A549 (cell line): ENCODE data around the gene CREB5. TPM values are rescaled to one million over a fixed set of nuclear protein-coding genes. Genes with fewer than 3 reads are reported as not detected.

Experiments used
- ATAC-seq, 2 experiments: fragments of 200-7000 bp in 1 of 2; fragments of >200 bp in 1 of 2; cut with Nextera tagmentation in 1 of 2; cut with Tn5 transposase in 1 of 2; 3 replicates each; pipeline versions ENCODE4 v1.8.0 to v1.9.1; 2018 to 2020; ENCODE audit warnings: mild to moderate bottlenecking in 1 of 2, moderate library complexity in 1 of 2
- CTCF ChIA-PET: fragments of 300-600 bp; sonication (Branson Sonifier 250); formaldehyde crosslinking; extraction: SDS; loops from one replicate; lab custom pipeline; 2021; ENCODE audit warnings: antibody characterized with exemption, inconsistent platforms; lab: Yijun Ruan, JAX
- POLR2A ChIA-PET: fragments of 350-600 bp; formaldehyde crosslinking; extraction: SDS; loops from one replicate; lab custom pipeline; 2021; ENCODE audit warnings: antibody characterized with exemption, inconsistent platforms; lab: Yijun Ruan, JAX
- DNase-seq, 2 experiments: peaks; one replicate each; pipeline versions ENCODE4 v3.0.0 to v3.0.0-alpha.2; 2011 to 2016; ENCODE audit warnings: low read depth in 1 of 2, low spot score in 1 of 2
- FAIRE-seq: peaks from 2 replicates; lab custom pipeline; 2011; peaks lifted over from hg19 to GRCh38; lab: Jason Lieb, UNC
- H3K27ac ChIP-seq, 2 experiments: fragments of >200 bp; sonication (Bioruptor Twin); formaldehyde crosslinking; 3 replicates each; pipeline ENCODE4 v1.5.1; 2016 to 2017
- H3K4me1 ChIP-seq: fragments of >200 bp; sonication (Bioruptor Twin); formaldehyde crosslinking; 3 replicates; pipeline ENCODE4 v1.6.1; 2016
- H3K4me2 ChIP-seq: fragments of >200 bp; sonication (Bioruptor Twin); formaldehyde crosslinking; 3 replicates; pipeline ENCODE4 v1.6.1; 2016
- H3K4me3 ChIP-seq: fragments of >200 bp; sonication (Bioruptor Twin); formaldehyde crosslinking; 3 replicates; pipeline ENCODE4 v1.5.1; 2016
- H3K9me3 ChIP-seq: fragments of >200 bp; sonication (Bioruptor Twin); formaldehyde crosslinking; 3 replicates; pipeline ENCODE4 v1.6.1; 2016
- CBX2 ChIP-seq: fragments of 200-600 bp; sonication (generic); IDR thresholded peaks from 2 replicates; pipeline ENCODE4 v1.6.1; 2016; ENCODE audit warnings: low read depth, mild to moderate bottlenecking, borderline replicate concordance
- CHD2 ChIP-seq: fragments of 150-350 bp; IDR thresholded peaks from 2 replicates; pipeline ENCODE4 v1.6.1; 2014; ENCODE audit warnings: low read length; ENCODE audit not compliant: partially characterized antibody
- EHF ChIP-seq: fragments of 250-450 bp; sonication (Bioruptor Pico); IDR thresholded peaks from 2 replicates; pipeline ENCODE4 v1.5.0; 2020; ENCODE audit warnings: mild to moderate bottlenecking
- EHMT2 ChIP-seq: fragments of 200-600 bp; sonication (generic); IDR thresholded peaks from 2 replicates; pipeline ENCODE4 v1.6.1; 2016; ENCODE audit warnings: antibody characterized with exemption, low read depth, mild to moderate bottlenecking, moderate library complexity
- ESRRA ChIP-seq: fragments of 150-350 bp; IDR thresholded peaks from 2 replicates; pipeline ENCODE4 v1.6.1; 2014; ENCODE audit warnings: mild to moderate bottlenecking, low read length, borderline replicate concordance
- FOXS1 ChIP-seq: fragments of 250-450 bp; sonication (Bioruptor Pico); IDR thresholded peaks from 2 replicates; pipeline ENCODE4 v1.5.0; 2020; ENCODE audit warnings: mild to moderate bottlenecking, moderate library complexity
- GATA3 ChIP-seq: IDR thresholded peaks from 2 replicates; pipeline ENCODE4 v1.6.1; 2012; ENCODE audit warnings: borderline replicate concordance
- HDAC2 ChIP-seq: fragments of 200-600 bp; sonication (generic); IDR thresholded peaks from 2 replicates; pipeline ENCODE4 v1.6.1; 2016
- HOXA7 ChIP-seq: fragments of 250-450 bp; sonication (Bioruptor Pico); IDR thresholded peaks from 2 replicates; pipeline ENCODE4 v1.5.0; 2020; ENCODE audit warnings: mild to moderate bottlenecking, moderate library complexity
- JUNB ChIP-seq: fragments of >200 bp; sonication (Bioruptor Twin); formaldehyde crosslinking; IDR thresholded peaks from 2 replicates; pipeline ENCODE4 v1.6.1; 2016
- KDM5A ChIP-seq: fragments of 200-600 bp; sonication (generic); IDR thresholded peaks from 2 replicates; pipeline ENCODE4 v1.6.1; 2016; ENCODE audit warnings: antibody characterized with exemption, mild to moderate bottlenecking
- MAFK ChIP-seq: fragments of 450-650 bp; IDR thresholded peaks from 2 replicates; pipeline ENCODE4 v1.6.1; 2014; ENCODE audit not compliant: partially characterized antibody
- MAZ ChIP-seq: fragments of 150-350 bp; IDR thresholded peaks from 2 replicates; pipeline ENCODE4 v1.6.1; 2014; ENCODE audit warnings: antibody characterized with exemption, low read depth, low read length, borderline replicate concordance
- MYC ChIP-seq: IDR thresholded peaks from 2 replicates; pipeline ENCODE4 v1.6.1; 2012; ENCODE audit warnings: mild to moderate bottlenecking, inconsistent platforms, low read length, improper control_type of control experiment, borderline replicate concordance
- NFE2L2 ChIP-seq: fragments of 150-350 bp; conservative IDR thresholded peaks from 2 replicates; pipeline ENCODE4 v1.6.1; 2014; ENCODE audit warnings: low read length
- NPAS2 ChIP-seq: fragments of 250-450 bp; sonication (Bioruptor Pico); IDR thresholded peaks from 2 replicates; pipeline ENCODE4 v1.8.0; 2022; ENCODE audit warnings: mild to moderate bottlenecking, moderate library complexity, borderline replicate concordance
- POLR2AphosphoS2 ChIP-seq: conservative IDR thresholded peaks from 2 replicates; pipeline ENCODE4 v1.6.1; 2012; ENCODE audit warnings: low read length, improper control_type of control experiment, inconsistent platforms
- RAD21 ChIP-seq, 2 experiments: fragments of >200 bp in 1 of 2; sonication (Bioruptor Twin) in 1 of 2; formaldehyde crosslinking in 1 of 2; IDR thresholded peaks in 1 of 2; conservative IDR thresholded peaks in 1 of 2; 2 replicates in 1 of 2; 3 replicates in 1 of 2; pipeline ENCODE4 v1.6.1; 2012 to 2018; ENCODE audit warnings: inconsistent platforms in 1 of 2
- RCOR1 ChIP-seq: fragments of 150-350 bp; IDR thresholded peaks from 2 replicates; pipeline ENCODE4 v1.6.1; 2014; ENCODE audit warnings: antibody characterized with exemption, low read length, low read depth
- RFX5 ChIP-seq: fragments of 450-650 bp; IDR thresholded peaks from 2 replicates; pipeline ENCODE4 v1.7.1; 2014; ENCODE audit warnings: antibody characterized with exemption, mild to moderate bottlenecking, moderate library complexity
- SMC3 ChIP-seq: fragments of >200 bp; sonication (Bioruptor Twin); formaldehyde crosslinking; IDR thresholded peaks from 3 replicates; pipeline ENCODE4 v1.6.1; 2018; ENCODE audit warnings: inconsistent platforms
- SREBF2 ChIP-seq: fragments of 450-650 bp; IDR thresholded peaks from 2 replicates; pipeline ENCODE4 v1.6.1; 2014; ENCODE audit warnings: mild to moderate bottlenecking, moderate library complexity
- TP53 ChIP-seq: fragments of 250-450 bp; sonication (Bioruptor Pico); IDR thresholded peaks from 2 replicates; pipeline ENCODE4 v1.5.0; 2021; ENCODE audit warnings: mild to moderate bottlenecking, moderate library complexity
- ZC3H11A ChIP-seq: fragments of 450-650 bp; IDR thresholded peaks from 2 replicates; pipeline ENCODE4 v1.6.1; 2014; ENCODE audit warnings: antibody characterized with exemption, mild to moderate bottlenecking
- ZFP36 ChIP-seq: fragments of 450-650 bp; IDR thresholded peaks from 2 replicates; pipeline ENCODE4 v1.6.1; 2014; ENCODE audit warnings: borderline replicate concordance; ENCODE audit not compliant: partially characterized antibody
- ZSCAN20 ChIP-seq: fragments of 250-450 bp; sonication (Bioruptor Pico); IDR thresholded peaks from 2 replicates; pipeline ENCODE4 v1.8.0; 2022; ENCODE audit warnings: mild to moderate bottlenecking, moderate library complexity
- WGBS: methylation state at CpG from one replicate; pipeline ENCODE4 v1.1.6; 2017; ENCODE audit errors: missing lambda C conversion rate; 5-methylcytosine and 5-hydroxymethylcytosine counted together
- polyA plus RNA-seq, 4 experiments: library from polyadenylated mRNA; depleted of rRNA in 3 of 4; stranded (reverse); fragments of >200 nt; fragmentation: RNase III in 1 of 4; extraction: RNeasy Plus Mini Kit Qiagen cat#74134 plus additional on column Dnase treatment in 1 of 4; gene quantifications; 2 replicates in 3 of 4; 3 replicates in 1 of 4; pipeline ENCODE4 v1.2.3, GENCODE V29; 2011 to 2017
- TF ChIP-seq, protein P1 (sequence below): IDR thresholded peaks from 2 replicates; pipeline ENCODE4 v1.6.1; 2012
- TF ChIP-seq, protein P2 (sequence below): fragments of >200 bp; sonication (Bioruptor Twin); formaldehyde crosslinking; IDR thresholded peaks from 3 replicates; pipeline ENCODE4 v1.5.1; 2016
- TF ChIP-seq, protein P3 (sequence below): fragments of 250-450 bp; sonication (Bioruptor Pico); IDR thresholded peaks from 2 replicates; pipeline ENCODE4 v1.5.0; 2020; ENCODE audit warnings: low read depth, mild to moderate bottlenecking, moderate library complexity

The CREB5 gene
- polyA plus RNA-seq, 2 of the 4 experiments (the other 2 are of a cell fraction): 0.61 to 1.5 TPM

DNA sequence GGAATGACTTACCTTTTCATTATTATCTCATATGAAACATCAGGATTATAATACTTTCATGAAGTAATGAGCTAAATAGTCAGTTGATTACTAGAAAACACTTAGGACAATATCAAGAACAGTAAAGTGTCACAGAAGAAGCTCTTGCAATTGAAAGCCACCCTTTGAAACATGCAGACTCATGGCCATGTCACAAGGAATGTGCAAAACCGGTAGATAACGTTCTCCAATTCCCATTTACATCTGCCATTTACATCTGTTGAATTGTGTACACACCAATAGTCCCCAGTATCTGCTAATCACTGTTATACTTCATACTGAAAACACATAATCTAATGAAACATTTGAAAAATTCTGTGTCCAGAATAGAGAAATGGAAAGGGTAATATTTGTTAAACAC, 237.5 kb downstream of the CREB5 start:
- FAIRE-seq: peak; percentile 74
- Histone ChIP-seq H3K4me1 (no peaks in the 10 kb centered on the region), H3K4me3 (no peak overlapping the region), H3K9me3 (no peaks in the 10 kb centered on the region), H3K4me2 (no peak overlapping the region), H3K27ac (no peak overlapping the region)
- no peak for ATAC-seq
- no peak for TF ChIP-seq MAZ
- no peak for TF ChIP-seq HOXA7 (CRISPR knock-in tag)
- no peak for TF ChIP-seq MAFK
- no peak for TF ChIP-seq TP53 (CRISPR knock-in tag)
- TF ChIP-seq SREBF2: no peak
- TF ChIP-seq NFE2L2: no peak
- no peak for TF ChIP-seq MYC
- no peak for TF ChIP-seq HDAC2
- TF ChIP-seq ZC3H11A: no peak
- no peak for TF ChIP-seq CHD2
- TF ChIP-seq, protein P1, sequence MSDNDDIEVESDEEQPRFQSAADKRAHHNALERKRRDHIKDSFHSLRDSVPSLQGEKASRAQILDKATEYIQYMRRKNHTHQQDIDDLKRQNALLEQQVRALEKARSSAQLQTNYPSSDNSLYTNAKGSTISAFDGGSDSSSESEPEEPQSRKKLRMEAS: no peak
- TF ChIP-seq, protein P2, sequence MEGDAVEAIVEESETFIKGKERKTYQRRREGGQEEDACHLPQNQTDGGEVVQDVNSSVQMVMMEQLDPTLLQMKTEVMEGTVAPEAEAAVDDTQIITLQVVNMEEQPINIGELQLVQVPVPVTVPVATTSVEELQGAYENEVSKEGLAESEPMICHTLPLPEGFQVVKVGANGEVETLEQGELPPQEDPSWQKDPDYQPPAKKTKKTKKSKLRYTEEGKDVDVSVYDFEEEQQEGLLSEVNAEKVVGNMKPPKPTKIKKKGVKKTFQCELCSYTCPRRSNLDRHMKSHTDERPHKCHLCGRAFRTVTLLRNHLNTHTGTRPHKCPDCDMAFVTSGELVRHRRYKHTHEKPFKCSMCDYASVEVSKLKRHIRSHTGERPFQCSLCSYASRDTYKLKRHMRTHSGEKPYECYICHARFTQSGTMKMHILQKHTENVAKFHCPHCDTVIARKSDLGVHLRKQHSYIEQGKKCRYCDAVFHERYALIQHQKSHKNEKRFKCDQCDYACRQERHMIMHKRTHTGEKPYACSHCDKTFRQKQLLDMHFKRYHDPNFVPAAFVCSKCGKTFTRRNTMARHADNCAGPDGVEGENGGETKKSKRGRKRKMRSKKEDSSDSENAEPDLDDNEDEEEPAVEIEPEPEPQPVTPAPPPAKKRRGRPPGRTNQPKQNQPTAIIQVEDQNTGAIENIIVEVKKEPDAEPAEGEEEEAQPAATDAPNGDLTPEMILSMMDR: no peak
- TF ChIP-seq SMC3: no peak
- TF ChIP-seq ESRRA: no peak
- TF ChIP-seq POLR2AphosphoS2: no peak
- TF ChIP-seq RAD21 (conservative IDR thresholded peaks at IDR 0.05 in 1 of 2, IDR thresholded peaks at IDR 0.05 in 1 of 2): no peak
- no peak for TF ChIP-seq FOXS1 (CRISPR knock-in tag)
- WGBS: 4% methylated on average over 2 of the region's 2 CpGs
- POLR2A ChIA-PET: no interaction called here
- DNase-seq: no peak
- CTCF ChIA-PET: no interaction called here

DNA sequence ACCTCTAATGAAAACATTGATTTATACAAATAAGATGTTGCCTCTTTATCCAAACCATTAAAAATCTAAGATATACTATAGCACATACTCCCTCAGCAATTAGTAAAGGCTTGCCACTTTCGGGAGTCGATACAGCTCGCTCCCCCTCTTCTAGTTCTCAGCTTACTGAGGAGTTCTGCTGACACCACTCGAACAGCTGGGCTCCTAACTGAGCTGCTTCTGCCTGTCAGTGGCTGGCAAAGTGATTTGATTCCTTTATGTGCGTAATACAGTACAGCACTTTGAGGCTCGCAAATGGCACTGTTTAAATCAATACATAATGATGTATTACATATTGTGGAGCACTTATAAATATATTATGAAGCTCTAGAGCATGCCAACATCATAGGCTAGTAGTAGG, 241.8 kb downstream of the CREB5 start:
- ChIA-PET POLR2A (no interaction called here), CTCF (interaction anchor here (1.3 kb wide), 1 partner anchor 12 kb away, joined by 3 read pairs; no protein-coding TSS in a partner anchor)
- TF ChIP-seq EHMT2 (no peak), NPAS2 (no peak), ZSCAN20 (CRISPR knock-in tag) (no peak)
- no peak for ATAC-seq
- Histone ChIP-seq H3K9me3 (peaks cover 4% of the 10 kb centered on the region; the same call in 2 of the 3 replicates), H3K4me2 (no peak overlapping the region), H3K27ac (no peak overlapping the region), H3K4me3 (no peak overlapping the region), H3K4me1 (no peaks in the 10 kb centered on the region)
- DNase-seq: no peak
- WGBS: 9% methylated on average over 6 of the region's 6 CpGs
- FAIRE-seq: no peak

DNA sequence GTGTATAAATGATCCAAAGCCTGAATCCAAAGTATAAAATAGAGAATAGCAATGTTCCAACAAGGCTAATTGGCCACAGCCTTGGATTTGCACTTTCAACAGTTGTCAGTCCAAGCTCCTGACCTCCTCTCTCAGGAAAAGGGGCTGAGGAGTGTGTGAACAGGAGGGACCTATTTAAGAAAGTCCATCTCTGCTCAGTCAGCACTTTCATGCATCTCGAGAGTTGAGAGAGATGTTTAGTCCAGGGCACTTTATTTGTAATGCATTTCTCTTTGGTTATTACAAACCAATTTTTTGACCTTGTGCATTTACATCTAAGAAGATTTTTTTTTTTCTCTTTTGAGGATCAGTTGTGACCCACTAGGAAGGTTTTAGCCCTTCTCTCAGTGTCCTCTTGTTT, 244.2 kb downstream of the CREB5 start:
- CTCF ChIA-PET: no interaction called here
- peak; percentile 76 for TF ChIP-seq MAFK
- no peak for TF ChIP-seq TP53 (CRISPR knock-in tag)

DNA sequence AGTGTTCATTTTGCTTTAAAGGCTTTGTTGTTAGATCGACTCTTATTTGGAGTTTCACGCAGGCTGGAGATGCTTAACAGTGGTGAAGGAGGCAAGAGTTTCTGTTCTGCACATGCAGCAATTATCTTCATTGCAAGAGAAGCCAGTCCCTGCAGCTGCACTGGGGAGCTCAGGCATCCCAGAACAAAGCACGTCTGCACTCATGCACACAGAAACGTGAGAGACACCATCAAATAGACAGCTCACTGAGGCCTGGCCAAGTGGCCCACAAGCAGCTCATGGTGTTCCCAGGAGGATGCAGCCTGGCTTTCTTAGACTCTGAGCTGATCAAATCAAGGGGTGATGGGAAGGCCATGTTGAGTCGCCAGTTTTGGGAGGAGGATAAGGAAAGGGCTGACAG, 246.1 kb downstream of the CREB5 start:
- ChIA-PET CTCF (interaction anchor here (1.4 kb wide), 2 partner anchors 12 to 32 kb away, joined by 3 to 4 read pairs; no protein-coding TSS in a partner anchor), POLR2A (no interaction called here)
- Histone ChIP-seq H3K4me1 (no peaks in the 10 kb centered on the region), H3K9me3 (peaks cover 26% of the 10 kb centered on the region), H3K4me3 (no peak overlapping the region), H3K4me2 (no peak overlapping the region), H3K27ac (no peak overlapping the region)
- 21% methylated on average over 5 of the region's 5 CpGs for WGBS
- ATAC-seq (no peak), DNase-seq (no peak), FAIRE-seq (no peak)
- no peak for TF ChIP-seq RFX5
- no peak for TF ChIP-seq ESRRA
- TF ChIP-seq, protein P3, sequence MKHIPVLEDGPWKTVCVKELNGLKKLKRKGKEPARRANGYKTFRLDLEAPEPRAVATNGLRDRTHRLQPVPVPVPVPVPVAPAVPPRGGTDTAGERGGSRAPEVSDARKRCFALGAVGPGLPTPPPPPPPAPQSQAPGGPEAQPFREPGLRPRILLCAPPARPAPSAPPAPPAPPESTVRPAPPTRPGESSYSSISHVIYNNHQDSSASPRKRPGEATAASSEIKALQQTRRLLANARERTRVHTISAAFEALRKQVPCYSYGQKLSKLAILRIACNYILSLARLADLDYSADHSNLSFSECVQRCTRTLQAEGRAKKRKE: no peak
- no peak for TF ChIP-seq CBX2
- TF ChIP-seq POLR2AphosphoS2: no peak
- no peak for TF ChIP-seq KDM5A
- TF ChIP-seq ZFP36: no peak
- TF ChIP-seq EHF (CRISPR knock-in tag): no peak
- no peak for TF ChIP-seq HDAC2
- TF ChIP-seq, protein P1: no peak
- TF ChIP-seq SMC3: no peak
- no peak for TF ChIP-seq JUNB
- TF ChIP-seq GATA3: no peak
- no peak for TF ChIP-seq RCOR1
- no peak for TF ChIP-seq HOXA7 (CRISPR knock-in tag)
- no peak for TF ChIP-seq ZSCAN20 (CRISPR knock-in tag)
- no peak for TF ChIP-seq TP53 (CRISPR knock-in tag)

More for the DNA sequence above, 244.2 kb downstream of the CREB5 start:
- no peak for ATAC-seq
- no peak overlapping the region for H3K4me3 ChIP-seq
- no peak overlapping the region for H3K4me2 ChIP-seq
- FAIRE-seq: no peak
- POLR2A ChIA-PET: no interaction called here
- WGBS: 4% methylated on average over 1 of the region's 1 CpG
- H3K4me1 ChIP-seq: no peaks in the 10 kb centered on the region
- no peak for DNase-seq
- peaks cover 23% of the 10 kb centered on the region for H3K9me3 ChIP-seq
- no peak overlapping the region for H3K27ac ChIP-seq
